Neural cell (in vitro differentiated cells): Measurements from ENCODE around the gene NEK6.

Experiments
- CTCF ChIP-seq: fragments of 450-650 bp; IDR thresholded peaks from 2 replicates; pipeline ENCODE4 v1.5.1; 2014; ENCODE audit warnings: antibody characterized with exemption, mild to moderate bottlenecking, moderate library complexity; ENCODE audit not compliant: poor library complexity, severe bottlenecking
- POLR2AphosphoS5 ChIP-seq: IDR thresholded peaks from 2 replicates; pipeline ENCODE4 v1.6.1; 2012
- RAD21 ChIP-seq: fragments of 450-650 bp; conservative IDR thresholded peaks from 2 replicates; pipeline ENCODE4 v1.6.1; 2014; ENCODE audit warnings: antibody characterized with exemption, mild to moderate bottlenecking, moderate library complexity
- REST ChIP-seq: IDR thresholded peaks from 2 replicates; pipeline ENCODE4 v1.6.1; 2012; ENCODE audit warnings: borderline replicate concordance

- TF ChIP-seq POLR2AphosphoS5 (no peak), CTCF (no peak), REST (no peak), RAD21 (no peak)
Measured at GRCh38 chr9:124269556-124269955, 11.8 kb downstream of the NEK6 start.
